Measurements from ENCODE around the gene TMEM150A. TPM values are rescaled to one million over a fixed set of nuclear protein-coding genes. Genes with fewer than 3 reads are reported as not detected.
A peak's percentile ranks its signal among the peaks of the same experiment; 100 is the strongest.
"Not testable (repeated sequence)": the region's sequence is repeated elsewhere in the genome, so short reads cannot be mapped to it uniquely, and the experiment has no call there.

TMEM150A gene
- total RNA-seq, 1 donor from 2014 or later: 15.8 TPM

DNA sequence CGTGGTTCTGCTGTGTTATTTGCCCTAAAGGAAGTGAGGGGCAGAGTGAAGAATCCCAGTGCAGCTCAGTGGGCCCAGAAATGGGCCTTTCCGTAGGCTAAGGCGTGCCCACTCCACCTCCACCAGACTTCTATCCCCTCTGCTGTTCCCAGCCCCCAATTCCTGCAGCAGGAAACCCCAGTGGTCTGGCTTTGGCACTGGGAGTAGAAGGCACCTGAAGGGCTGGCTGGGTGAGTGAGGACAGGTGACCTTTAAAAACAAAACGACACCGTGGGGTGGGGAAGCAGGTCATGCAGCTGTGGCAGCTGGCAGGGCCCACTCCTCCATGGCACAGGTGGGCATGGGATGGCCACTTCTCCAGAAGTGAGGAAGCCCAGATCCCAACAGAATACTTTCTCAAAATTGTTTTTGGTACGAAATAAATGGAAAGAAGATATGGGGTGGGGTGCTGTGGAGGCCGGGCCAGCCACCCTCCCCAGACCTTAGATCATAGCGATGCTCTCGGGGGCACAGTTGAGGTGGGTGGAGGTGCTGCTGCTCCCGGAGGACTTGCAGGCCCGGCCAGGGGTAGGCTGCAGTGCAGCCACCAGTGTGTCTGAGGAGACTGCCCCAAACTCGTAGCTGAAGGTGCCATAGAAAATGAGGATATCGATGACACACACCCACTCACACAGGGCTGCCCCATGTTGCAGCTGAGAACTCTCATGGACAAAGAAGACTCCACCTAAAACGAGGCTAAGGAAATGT is 3.7 kb downstream of the TMEM150A start:
- no peak for ATAC-seq
- intact Hi-C loops (cut with DNase I): no loop called here
- DNase-seq (ENCODE audit: low spot score): no peak

DNA sequence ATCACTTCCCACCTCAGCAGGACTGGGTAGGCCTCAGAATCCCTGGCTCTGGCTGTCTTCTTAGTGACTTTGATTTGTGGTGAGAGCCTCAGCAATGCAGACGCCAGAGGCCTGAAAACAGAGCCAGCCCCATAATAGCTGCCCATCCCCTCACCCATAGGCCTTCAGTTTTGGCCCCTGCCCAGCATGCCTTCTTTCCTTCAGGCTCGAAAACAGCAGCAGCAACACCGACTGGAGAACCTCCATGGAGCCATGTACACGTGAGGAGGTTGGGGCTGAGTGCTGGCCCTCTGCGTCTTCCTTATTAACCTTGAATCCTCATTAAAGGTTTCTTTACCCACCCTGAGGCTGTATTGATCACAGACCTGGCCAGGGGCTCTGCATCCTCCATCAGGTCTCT is 5.3 kb downstream of the TMEM150A start:
- no peak for DNase-seq (ENCODE audit: low spot score)
- no peak for ATAC-seq
- intact Hi-C loops (cut with DNase I): no loop called here

DNA sequence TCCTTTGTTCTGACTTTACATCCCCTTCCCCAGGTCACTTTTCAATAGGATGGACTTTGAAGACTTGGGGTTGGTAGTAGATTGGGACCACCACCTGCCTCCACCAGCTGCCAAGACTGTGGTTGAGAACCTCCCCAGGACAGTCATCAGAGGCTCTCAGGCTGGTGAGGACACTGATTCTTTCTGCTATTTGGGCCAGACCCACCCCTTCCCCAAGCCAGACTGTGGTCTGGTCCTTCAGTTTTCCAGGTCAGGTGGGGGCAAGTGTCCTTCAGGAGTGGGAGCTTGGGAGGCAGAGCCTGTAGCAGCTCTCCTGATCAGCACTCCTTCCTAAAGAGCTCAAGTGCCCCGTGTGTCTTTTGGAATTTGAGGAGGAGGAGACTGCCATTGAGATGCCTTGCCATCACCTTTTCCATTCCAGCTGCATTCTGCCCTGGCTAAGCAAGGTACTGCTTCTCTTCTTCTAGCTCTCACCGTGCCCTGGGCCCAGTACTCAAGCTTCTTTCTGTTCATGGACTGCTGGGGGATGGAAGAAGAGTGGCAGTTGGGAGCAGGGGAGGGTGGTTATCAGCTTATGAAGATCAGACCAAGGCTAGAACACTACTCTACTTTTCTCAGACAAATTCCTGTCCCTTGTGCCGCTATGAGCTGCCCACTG is 5.9 kb downstream of the TMEM150A start:
- no peak for DNase-seq (ENCODE audit: low spot score)
- no peak for ATAC-seq
- intact Hi-C loops (cut with DNase I): no loop called here

DNA sequence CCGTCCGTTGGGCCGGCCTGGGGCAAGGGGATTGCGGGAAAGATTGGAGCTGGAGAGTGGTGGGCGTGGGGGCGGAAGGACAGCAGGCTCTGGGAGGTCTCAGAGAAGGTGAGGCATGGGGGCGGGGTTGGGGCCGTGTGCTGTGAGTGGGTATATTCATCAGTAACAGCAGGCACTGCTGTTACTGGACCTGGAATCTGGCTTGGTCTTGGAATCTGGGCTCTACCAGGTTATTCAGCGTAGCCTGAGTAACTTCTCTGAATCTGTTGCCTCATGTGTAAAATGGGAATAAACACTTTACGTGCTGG is 6.5 kb downstream of the TMEM150A start:
- peak; percentile 1 for ATAC-seq
- no peak for DNase-seq (ENCODE audit: low spot score)
- intact Hi-C loops (cut with DNase I): no loop called here

DNA sequence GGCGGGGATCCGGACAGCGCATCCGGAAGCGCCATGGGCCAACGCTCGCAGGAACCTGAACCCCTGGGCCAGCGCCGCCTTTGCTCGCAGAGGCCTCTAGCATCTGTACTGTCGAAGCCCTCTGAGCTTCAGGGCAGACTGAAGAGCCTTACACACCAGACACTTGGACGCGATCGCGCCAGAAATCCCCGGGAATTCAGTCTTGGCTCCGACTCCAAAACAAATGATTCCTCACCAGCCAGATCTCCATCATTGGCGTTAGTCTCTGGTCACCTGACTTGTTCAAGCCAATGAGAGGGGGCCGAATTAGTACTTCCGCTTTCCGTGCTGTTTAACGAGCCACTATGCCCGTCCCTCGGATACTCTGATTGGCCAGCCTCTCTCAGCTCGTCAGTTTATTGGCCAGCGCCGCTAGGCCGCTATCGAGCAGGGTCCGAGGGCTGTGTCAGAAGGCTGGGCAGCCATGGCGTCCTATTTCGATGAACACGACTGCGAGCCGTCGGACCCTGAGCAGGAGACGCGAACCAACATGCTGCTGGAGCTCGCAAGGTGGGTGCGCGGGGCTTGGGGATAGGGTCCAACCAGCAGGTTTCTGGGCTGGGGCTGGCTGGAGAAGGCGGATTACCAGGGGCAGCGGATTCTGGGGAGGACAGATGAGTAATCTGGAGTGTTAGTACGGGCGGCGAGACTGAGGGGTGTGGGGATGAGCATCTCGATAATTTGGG is 7.0 kb downstream of the TMEM150A start, which contains the start of gene RNF181:
Gene RNF181, plus strand, starts transcription at position 445 of the 725 bp plus-strand sequence. Its CDS starts 19 bp downstream, at position 464.
- peak; percentile 95 for DNase-seq (ENCODE audit: low spot score)
- peak; percentile 98 for ATAC-seq
- intact Hi-C loops (cut with DNase I): no loop called here

DNA sequence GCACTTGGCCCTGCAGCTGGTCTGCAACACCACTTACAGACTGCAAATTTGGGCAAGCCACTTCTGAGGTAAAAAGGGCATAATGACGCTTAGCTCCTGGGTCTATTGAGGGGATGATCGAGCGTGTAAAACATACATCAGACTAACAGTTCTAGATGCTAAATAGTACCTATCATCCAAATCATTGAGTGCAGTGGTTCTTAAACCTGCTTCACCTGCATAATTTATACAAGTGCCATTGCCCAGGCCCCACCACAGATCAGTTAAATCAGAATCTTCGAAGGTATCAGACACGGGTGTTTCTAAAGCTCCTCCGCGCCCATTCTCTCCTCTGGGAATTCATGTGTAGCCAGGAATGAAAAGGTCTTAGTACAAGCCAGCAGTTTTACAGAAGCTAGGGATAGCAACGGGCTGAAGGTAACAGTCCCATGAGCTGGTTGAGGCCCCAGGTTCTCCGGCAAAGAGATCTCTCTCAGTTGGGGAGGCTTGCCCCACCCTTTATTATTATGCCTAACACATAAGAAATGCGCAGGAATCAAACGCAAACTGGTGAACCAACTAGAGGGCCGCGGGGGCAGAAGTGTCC is 7.7 kb downstream of the TMEM150A start:
- DNase-seq (ENCODE audit: low spot score) (no peak), ATAC-seq (no peak)
- intact Hi-C loops (cut with DNase I): no loop called here

DNA sequence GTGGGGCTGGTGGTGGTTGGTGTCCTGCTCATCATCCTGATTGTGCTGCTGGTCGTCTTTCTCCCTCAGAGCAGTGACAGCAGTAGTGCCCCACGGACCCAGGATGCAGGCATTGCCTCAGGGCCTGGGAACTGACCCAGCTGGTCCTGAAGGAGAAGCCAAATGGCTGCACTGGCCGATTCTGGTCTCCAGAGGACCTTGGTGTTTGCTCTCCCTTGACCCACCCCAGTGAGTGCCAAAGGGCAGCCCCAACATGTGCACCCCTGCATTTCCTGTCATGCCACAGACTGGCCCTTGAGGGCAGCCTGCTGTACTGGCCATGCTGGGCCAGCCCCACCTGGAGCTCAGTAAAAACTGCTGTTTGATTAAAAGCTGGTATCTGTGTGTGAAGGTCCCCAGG is 9.5 kb downstream of the TMEM150A start:
- DNase-seq (ENCODE audit: low spot score) (no peak), ATAC-seq (no peak)
- intact Hi-C loops (cut with DNase I): no loop called here

DNA sequence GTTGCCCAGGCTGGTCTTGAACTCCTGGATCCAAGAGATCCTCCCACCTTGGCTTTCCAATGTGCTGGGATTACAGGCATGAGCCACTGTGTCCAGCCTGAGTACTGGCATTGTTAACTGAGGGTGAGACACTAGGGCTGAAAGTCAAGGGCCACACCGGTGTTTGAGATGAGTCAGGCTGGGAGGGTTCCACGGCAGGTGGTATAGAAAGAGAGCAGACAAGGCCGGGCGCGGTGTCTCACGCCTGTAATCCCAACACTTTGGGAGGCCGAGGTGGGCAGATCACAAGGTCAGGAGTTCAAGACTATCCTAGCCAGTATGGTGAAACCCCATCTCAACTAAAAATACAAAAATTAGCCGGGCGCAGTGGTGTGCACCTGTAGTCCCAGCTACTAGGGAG is 10.2 kb downstream of the TMEM150A start:
- intact Hi-C loops (cut with DNase I); ATAC-seq; DNase-seq (ENCODE audit: low spot score): not testable (repeated sequence)

DNA sequence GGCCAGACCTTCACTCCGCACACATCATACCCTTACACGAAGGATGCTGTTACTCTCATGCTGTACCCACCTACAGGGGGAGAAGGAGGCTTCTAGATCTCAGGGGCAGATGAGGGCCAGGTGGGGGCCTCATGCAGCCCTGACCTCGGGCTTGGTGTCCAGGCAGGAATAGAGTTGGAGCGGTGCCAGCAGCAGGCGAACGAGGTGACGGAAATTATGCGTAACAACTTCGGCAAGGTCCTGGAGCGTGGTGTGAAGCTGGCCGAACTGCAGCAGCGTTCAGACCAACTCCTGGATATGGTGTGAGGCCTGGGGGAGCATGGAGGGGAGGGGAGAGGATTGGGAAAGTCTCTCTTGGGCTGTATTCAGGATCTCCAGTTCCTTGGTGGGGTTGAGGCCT is 10.9 kb downstream of the TMEM150A start:
- intact Hi-C loops (cut with DNase I): no loop called here
- ATAC-seq (no peak), DNase-seq (ENCODE audit: low spot score) (no peak)

DNA sequence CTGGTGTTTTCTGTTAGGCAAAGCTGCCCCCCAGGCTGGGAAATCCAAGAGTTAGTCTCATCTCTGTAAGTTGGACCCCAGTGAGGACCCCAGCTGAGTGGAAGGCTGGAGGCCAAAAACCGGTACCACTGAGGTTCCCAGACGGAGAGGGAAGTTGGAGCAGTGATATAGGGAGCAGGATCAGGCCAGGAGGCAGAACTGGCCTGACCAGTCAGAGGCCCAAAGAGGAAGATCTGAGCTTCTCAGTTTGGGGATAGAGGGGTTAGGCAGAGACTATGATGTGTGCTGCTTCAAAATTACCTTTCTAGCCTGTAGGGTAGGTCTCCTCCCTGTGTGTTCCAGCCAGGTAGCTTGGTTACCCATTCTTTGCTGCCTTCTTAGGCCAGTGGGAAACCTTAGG is 11.5 kb downstream of the TMEM150A start:
- ATAC-seq (no peak), DNase-seq (ENCODE audit: low spot score) (no peak)
- intact Hi-C loops (cut with DNase I): no loop called here

DNA sequence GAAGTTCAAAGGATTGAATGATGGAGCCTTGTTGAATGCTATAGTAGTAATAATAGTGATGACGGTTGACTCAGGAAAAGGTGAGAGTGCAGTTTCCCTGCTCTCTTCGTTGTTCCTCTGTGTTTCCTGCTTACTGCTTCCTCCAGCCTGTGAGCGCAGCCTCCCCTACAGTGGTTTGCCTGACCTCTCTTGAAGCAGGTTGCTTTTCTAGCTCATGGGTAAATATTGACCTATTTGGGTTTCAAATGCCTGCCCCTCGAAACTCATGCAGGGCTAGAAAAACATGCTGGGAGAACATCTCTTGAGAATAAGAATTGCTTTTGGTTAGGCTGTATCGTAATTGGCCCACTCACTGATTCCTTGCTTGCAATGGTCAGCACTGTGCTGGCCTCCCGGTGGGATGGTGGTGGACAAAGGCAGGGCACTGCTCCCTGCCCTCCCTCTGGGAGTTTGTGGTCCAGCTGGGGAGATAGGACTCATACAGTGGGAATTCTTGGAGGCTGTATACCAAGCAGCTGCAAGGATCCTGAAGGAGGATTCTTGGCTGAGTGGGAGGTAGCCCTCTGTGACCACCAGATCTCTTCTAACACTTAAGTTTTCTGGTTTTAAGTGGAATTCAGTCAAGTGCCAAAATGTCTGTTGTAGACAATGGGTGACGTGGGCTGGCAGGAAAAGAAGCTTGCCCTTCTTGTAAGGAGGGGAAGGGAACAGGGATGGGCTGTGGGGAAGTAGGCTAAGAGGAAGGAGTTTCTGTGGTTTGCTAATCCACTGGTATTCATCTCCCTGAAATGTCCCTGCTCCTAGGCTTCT is 12.3 kb downstream of the TMEM150A start:
- DNase-seq (ENCODE audit: low spot score) (no peak), ATAC-seq (peak; percentile 64)
- intact Hi-C loops (cut with DNase I): no loop called here

DNA sequence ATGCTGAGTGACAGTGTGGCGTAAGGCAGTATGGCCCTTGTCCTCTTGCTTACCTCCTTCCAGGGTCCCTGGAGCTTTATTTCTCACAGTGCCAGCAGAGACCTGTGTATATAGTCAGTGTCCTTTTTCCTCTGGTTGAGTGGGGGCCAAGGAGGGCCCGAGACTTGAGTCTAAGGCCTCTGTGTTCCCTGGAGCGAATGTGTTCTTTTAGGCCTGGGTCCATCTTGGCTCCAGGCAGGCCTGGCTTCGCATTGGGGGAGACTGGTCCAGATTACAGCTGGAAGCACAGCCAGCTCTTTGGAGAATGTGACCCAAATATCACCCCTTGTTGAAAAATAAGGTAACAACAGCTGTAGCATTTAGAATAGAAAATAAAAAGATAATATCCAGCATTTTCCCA is 13.3 kb downstream of the TMEM150A start:
- intact Hi-C loops (cut with DNase I): no loop called here

DNA sequence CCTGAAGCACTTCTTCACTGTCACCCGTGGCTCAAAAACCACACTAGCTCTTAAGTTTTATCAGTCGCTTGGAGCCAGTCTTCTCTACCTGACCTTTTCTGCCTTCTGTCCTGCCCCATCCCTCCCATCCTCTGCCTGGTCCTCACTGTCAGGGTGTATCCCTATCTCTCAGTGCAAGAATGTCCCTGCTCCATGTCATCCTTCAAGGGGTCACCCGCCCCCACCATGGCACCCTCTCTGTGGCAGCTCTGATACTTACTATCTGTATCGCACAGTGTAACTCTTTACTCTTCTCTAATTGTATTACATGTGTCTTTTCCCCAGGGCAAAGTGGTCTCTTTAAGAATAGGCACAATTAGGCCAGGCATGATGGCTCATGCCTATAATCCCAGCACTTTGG is 13.9 kb downstream of the TMEM150A start:
- DNase-seq (ENCODE audit: low spot score) (no peak), ATAC-seq (no peak)
- intact Hi-C loops (cut with DNase I): no loop called here

More for the DNA sequence above, 13.3 kb downstream of the TMEM150A start:
- DNase-seq (ENCODE audit: low spot score) (no peak), ATAC-seq (no peak)

DNA sequence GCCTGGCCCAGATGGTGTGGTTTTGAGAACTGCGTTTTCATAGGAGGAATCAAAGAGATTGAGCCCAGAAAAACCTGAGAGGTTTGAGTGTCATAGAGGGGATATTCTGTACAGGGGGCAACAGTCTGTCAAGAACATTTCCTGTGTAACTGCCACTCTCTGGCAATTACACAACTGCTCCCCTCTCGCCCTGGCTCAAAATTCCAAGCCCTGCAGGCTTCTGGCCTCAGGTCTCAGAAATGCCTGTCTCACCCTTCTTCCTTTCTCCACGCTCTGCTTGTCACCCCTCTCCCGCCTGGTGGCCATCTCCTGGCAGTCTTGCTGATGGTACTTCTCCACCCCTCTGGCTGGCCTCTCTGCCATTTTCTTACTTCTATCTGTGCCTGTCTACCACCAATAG is 14.3 kb downstream of the TMEM150A start:
- DNase-seq (ENCODE audit: low spot score) (no peak), ATAC-seq (no peak)
- intact Hi-C loops (cut with DNase I): no loop called here

DNA sequence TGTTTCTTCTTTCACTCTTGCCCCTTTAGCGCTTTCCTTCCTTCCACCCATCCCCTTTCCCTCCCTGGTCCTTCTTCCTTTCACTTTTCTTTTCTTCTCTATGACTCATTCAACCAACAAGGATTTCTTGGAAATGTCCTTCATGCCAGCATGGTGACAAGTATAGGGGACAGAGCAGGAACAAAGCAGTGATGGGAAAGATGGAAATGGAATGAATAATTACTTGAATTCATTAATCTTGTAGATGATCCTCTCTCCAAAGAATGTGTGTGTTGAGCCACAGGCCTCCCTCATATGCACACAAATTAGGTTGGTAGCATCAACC is 16.8 kb downstream of the TMEM150A start:
- DNase-seq (ENCODE audit: low spot score): no peak
- peak; percentile 11 for ATAC-seq
- intact Hi-C loops (cut with DNase I): no loop called here

DNA sequence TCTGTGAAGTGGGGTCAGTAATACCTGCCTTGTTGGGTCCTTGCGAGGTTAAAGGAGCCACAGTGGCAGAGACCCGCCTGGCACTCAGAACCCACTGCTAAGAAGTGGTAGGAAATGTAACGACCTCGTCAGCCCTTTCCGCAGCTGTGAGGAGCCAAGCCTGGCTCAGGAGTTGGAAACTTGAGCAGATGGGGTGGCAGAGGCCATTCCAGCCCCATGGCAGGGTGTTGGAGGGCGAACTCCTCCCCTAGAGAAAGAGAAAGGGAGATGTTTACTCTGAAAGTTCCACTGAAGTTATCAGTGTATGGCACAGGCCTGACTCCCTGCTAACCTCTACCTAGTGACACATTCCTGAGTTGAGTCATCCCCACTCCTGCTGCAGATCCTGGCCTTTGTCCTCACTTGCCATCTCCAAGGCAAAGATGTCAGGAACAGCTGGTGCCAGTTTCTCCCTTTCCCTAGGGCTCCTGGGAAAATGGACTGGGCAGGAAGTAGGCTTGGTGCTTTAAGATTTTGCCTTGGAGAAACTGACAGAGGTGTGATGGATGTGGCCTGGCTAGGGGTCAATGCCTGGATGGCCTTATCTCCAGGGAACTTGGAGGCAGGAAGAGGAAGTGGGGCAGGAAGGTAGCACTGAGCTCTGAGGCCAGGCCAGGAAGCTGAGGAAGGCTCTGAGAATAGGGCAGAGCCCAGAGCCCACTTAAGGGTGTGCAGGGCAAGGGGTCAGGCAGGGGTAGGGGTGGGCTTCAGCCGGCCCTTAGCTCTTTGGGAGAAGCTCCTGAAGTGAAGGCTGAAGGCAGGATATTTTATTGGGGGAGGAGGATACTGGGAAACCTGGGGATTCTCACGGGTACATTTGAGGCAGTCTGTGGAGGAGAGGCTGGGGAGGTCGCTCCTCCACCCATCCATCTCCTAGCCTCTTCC is 17.4 kb downstream of the TMEM150A start:
- DNase-seq (ENCODE audit: low spot score) (no peak), ATAC-seq (peak; percentile 33)
- intact Hi-C loops (cut with DNase I): no loop called here

DNA sequence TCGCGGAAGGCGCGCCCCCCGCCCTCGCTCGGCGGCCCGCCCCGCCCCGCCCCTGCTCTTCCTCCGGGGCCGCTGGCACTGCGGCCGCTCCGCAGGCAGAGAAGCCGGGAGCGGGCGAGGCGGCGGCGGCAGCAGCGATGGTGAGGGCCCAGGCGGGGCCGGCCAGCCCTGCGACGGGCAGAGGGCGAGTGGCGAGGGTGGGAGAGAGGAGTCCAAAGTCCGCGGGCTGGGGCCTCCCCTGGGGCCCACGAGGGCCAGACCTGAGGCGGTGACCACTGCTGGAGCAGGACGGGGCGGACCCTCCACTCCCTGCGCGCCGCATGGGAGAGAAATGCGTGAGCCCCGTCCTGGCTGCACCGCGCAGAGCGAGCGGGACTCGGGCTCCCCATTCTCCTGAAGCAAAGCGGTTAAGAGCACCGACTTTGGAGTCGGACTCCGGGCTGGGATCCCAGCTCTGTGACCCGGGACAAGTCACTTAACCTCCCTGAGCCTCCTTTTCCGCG is 18.1 kb downstream of the TMEM150A start, which contains the start of gene VAMP5:
Gene VAMP5, plus strand, starts transcription at position 78 of the 503 bp plus-strand sequence. Its CDS starts 60 bp downstream, at position 138.
- intact Hi-C loops (cut with DNase I): no loop called here
- ATAC-seq (peak; percentile 58), DNase-seq (ENCODE audit: low spot score) (peak; percentile 71)

Measured in sciatic nerve (tissue), 2 donors.